ENCODE data around the gene PLCB4.

DNA sequence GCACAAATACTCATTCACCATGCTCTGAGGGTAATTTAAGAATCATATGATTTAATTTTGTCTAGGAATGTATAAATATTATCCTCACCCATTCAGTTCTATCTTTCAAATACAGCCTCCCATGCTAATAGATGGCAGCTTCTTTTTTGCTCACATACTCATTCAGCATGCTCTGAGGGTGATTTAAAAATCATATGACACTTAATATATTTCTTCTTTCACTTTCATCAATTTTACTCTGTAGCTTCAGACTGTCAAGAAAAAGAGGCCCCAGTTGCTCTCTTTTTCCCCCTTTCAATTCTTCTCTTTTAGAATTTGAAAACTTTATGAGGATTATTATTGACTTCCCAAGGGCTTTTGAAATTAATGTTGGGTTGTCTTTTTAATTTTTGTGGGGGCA is 283.9 kb downstream of the PLCB4 start:
- TF ChIP-seq MAX (CRISPR knock-in tag; IDR thresholded peaks at IDR 0.05) = no peak
- TF ChIP-seq, protein P1, sequence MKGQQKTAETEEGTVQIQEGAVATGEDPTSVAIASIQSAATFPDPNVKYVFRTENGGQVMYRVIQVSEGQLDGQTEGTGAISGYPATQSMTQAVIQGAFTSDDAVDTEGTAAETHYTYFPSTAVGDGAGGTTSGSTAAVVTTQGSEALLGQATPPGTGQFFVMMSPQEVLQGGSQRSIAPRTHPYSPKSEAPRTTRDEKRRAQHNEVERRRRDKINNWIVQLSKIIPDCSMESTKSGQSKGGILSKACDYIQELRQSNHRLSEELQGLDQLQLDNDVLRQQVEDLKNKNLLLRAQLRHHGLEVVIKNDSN (CRISPR knock-in tag; IDR thresholded peaks at IDR 0.05) = no peak
- TF ChIP-seq, protein P2, sequence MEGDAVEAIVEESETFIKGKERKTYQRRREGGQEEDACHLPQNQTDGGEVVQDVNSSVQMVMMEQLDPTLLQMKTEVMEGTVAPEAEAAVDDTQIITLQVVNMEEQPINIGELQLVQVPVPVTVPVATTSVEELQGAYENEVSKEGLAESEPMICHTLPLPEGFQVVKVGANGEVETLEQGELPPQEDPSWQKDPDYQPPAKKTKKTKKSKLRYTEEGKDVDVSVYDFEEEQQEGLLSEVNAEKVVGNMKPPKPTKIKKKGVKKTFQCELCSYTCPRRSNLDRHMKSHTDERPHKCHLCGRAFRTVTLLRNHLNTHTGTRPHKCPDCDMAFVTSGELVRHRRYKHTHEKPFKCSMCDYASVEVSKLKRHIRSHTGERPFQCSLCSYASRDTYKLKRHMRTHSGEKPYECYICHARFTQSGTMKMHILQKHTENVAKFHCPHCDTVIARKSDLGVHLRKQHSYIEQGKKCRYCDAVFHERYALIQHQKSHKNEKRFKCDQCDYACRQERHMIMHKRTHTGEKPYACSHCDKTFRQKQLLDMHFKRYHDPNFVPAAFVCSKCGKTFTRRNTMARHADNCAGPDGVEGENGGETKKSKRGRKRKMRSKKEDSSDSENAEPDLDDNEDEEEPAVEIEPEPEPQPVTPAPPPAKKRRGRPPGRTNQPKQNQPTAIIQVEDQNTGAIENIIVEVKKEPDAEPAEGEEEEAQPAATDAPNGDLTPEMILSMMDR (IDR thresholded peaks at IDR 0.05) = no peak
- TF ChIP-seq CREB1 (CRISPR knock-in tag; IDR thresholded peaks at IDR 0.05) = no peak
- no peak for TF ChIP-seq GABPB1 (CRISPR knock-in tag; IDR thresholded peaks at IDR 0.05)
- no peak for TF ChIP-seq ESRRA (CRISPR knock-in tag; IDR thresholded peaks at IDR 0.05; ENCODE audit: borderline replicate concordance)

All from WTC11 (cell line).